Activated CD8-positive, alpha-beta memory T cell treated with anti-CD3 and anti-CD28 coated beads for 4 hours (primary cell): ENCODE results near the gene SPACA5.
"Not testable (repeated sequence)": the region's sequence is repeated elsewhere in the genome, so short reads cannot be mapped to it uniquely, and the experiment has no call there.

Experiments used
- DNase-seq, 2 donors: peaks; one replicate each; pipeline ENCODE4 v3.0.0-alpha.2; 2020; ENCODE audit warnings: low read depth in 2 of 2

The SPACA5 gene

GRCh38 chrX:48006688-48007087 is at the start of gene SPACA5:
TSS of gene SPACA5 (plus strand) at chrX:48006988. CDS start at chrX:48007803, 815 bp downstream.
- DNase-seq, result not testable (repeated sequence)

- not testable (repeated sequence) for DNase-seq
These were observed 48.6 kb upstream of the SPACA5 start for GRCh38 chrX:47958206-47958605.

GRCh38 chrX:47958761-47959342 is 47.9 kb upstream of the SPACA5 start:
- no peak for DNase-seq

- no peak for DNase-seq
These were observed 46.4 kb upstream of the SPACA5 start for GRCh38 chrX:47960406-47960805.

GRCh38 chrX:47961830-47962229 is 45.0 kb upstream of the SPACA5 start:
- not testable (repeated sequence) for DNase-seq

GRCh38 chrX:47965526-47965925 is 41.3 kb upstream of the SPACA5 start:
- not testable (repeated sequence) for DNase-seq

GRCh38 chrX:47973235-47973634 is 33.6 kb upstream of the SPACA5 start:
- DNase-seq, result no peak

- DNase-seq, result no peak
These were observed 30.3 kb upstream of the SPACA5 start for GRCh38 chrX:47976254-47977151.

- DNase-seq, result no peak
These were observed 15.3 kb upstream of the SPACA5 start for GRCh38 chrX:47991263-47992094.

GRCh38 chrX:47992095-47992380 is 14.8 kb upstream of the SPACA5 start:
- no peak for DNase-seq

GRCh38 chrX:47992669-47993068 is 14.1 kb upstream of the SPACA5 start:
- no peak for DNase-seq

GRCh38 chrX:48001260-48001659 is 5.5 kb upstream of the SPACA5 start:
- DNase-seq, result no peak

GRCh38 chrX:48002319-48002718 is 4.5 kb upstream of the SPACA5 start:
- DNase-seq, result no peak

- no peak for DNase-seq
These were observed 3.9 kb upstream of the SPACA5 start for GRCh38 chrX:48002929-48003328.

- DNase-seq, result no peak
These were observed 3.4 kb upstream of the SPACA5 start for GRCh38 chrX:48003367-48003757.

- peak; percentile 79 to 84 for DNase-seq
These were observed 2.9 kb upstream of the SPACA5 start, which contains the start of gene ZNF182 for GRCh38 chrX:48003758-48004457. TSS of gene ZNF182 (minus strand) at chrX:48003989. CDS start at chrX:48002609, 1,380 bp downstream.

GRCh38 chrX:48009445-48009960 is 2.7 kb downstream of the SPACA5 start:
- not testable (repeated sequence) for DNase-seq

GRCh38 chrX:48016583-48017310 is 10.0 kb downstream of the SPACA5 start:
- DNase-seq, result not testable (repeated sequence)

- DNase-seq, result not testable (repeated sequence)
These were observed 13.1 kb downstream of the SPACA5 start for GRCh38 chrX:48019892-48020291.

GRCh38 chrX:48020472-48020871 is 13.7 kb downstream of the SPACA5 start:
- DNase-seq, result peak in 1 of 2 donors; percentile 14
